Tibial artery (tissue), 4 donors: ENCODE results near the gene KCNJ1.

Experiments
- DNase-seq, 2 donors: peaks; one replicate each; pipeline ENCODE4 v3.0.0-alpha.2; 2019
- H3K27ac ChIP-seq, 2 donors: fragments of 200-600 bp; sonication (generic) in 1 of 2; 1 replicate in 1 of 2; 2 replicates in 1 of 2; pipeline ENCODE4 v1.5.1; 2018 to 2019; ENCODE audit warnings: mild to moderate bottlenecking in 1 of 2
- H3K27me3 ChIP-seq, 2 donors: fragments of 200-600 bp; sonication (generic) in 1 of 2; one replicate each; pipeline versions ENCODE4 v1.5.1 to v1.6.0; 2016 to 2019
- H3K36me3 ChIP-seq, 3 donors: fragments of 200-600 bp; sonication (generic) in 2 of 3; one replicate each; pipeline ENCODE4 v1.5.1; 2016 to 2019; ENCODE audit warnings: mild to moderate bottlenecking in 2 of 3
- H3K4me1 ChIP-seq, 4 donors: fragments of 200-600 bp; sonication (generic) in 2 of 4; 1 replicate in 3 of 4; 2 replicates in 1 of 4; pipeline ENCODE4 v1.5.1; 2016 to 2019
- H3K4me3 ChIP-seq, 2 donors: fragments of 200-600 bp; sonication (generic) in 1 of 2; 1 replicate in 1 of 2; 2 replicates in 1 of 2; pipeline ENCODE4 v1.5.1; 2018 to 2019; ENCODE audit warnings: mild to moderate bottlenecking in 2 of 2
- H3K9me3 ChIP-seq, 3 donors: fragments of 200-600 bp; sonication (generic) in 1 of 3; one replicate each; pipeline ENCODE4 v1.5.1; 2016 to 2019
- intact Hi-C: fragments of 100-400 bp; cut with DNase I; formaldehyde crosslinking; loops from one replicate; pipeline ENCODE4 v1.15.0; 2023; ENCODE audit warnings: low total_unique reads
- TF ChIP-seq, protein P1 (sequence below), 2 experiments: fragments of 200-600 bp in 1 of 2; fragments of 450-650 bp in 1 of 2; IDR thresholded peaks; one replicate each; pipeline ENCODE4 v1.5.1; 2017 to 2019; ENCODE audit warnings: antibody characterized with exemption in 2 of 2, mild to moderate bottlenecking in 1 of 2, moderate library complexity in 1 of 2

The KCNJ1 gene

DNA sequence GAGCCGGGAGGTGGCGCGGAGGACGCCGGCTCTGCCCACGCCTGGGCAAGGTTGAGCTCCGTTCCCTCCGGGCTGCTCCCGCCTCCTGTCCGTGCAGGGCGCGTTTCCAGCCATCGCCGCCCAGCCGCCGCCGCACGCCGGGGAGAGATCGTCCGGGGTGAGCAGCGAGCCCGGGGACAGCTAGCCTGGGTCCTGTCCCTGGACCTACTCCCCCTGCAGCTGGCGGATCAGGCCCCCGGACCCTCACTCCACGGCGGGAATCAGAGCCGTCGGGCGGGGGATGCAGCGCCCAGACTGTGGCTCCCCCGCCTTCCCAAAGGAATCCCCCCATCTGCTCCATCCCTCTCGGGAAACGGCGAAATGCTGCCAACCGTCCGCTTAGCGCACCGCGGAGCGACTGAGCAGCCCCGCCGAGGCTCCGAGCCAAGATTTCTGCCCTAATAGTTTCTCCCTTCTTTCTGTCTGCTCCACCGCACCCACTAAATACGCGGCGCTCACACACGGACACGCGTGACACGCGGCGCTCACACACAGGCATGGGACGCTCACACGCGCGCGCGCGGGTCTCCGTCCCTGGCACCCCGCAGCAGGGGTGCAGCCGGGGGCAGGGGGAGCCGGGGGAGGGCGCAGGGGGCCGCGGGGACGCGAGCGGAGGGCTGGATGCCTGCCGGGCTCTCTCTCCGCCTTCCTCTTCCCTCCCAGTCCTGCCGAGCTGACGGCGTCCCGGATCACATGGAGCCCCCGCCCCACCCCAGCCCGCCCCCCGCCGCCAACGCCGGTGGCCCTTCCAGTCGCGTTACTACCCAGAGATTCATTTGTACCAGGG, 23.7 kb upstream of the KCNJ1 start, which contains the start of gene KCNJ5:
Gene KCNJ5 (plus strand): TSS at position 814 of the 826 bp plus-strand sequence. CDS start 19,918 bp downstream, outside the sequence.
- Histone ChIP-seq H3K27me3 (peaks cover 0 to 3% of the 10 kb centered on the region in 2 donors), H3K36me3 (no peaks in the 10 kb centered on the region), H3K27ac (no peak within 1 kb of the TSS), H3K4me3 (peak within 1 kb of the TSS; percentile 48 to 61), H3K4me1 (peaks cover 0 to 26% (median 11%) of the 10 kb centered on the region in 4 donors), H3K9me3 (no peaks in the 10 kb centered on the region)
- no peak for DNase-seq
- TF ChIP-seq, protein P1, sequence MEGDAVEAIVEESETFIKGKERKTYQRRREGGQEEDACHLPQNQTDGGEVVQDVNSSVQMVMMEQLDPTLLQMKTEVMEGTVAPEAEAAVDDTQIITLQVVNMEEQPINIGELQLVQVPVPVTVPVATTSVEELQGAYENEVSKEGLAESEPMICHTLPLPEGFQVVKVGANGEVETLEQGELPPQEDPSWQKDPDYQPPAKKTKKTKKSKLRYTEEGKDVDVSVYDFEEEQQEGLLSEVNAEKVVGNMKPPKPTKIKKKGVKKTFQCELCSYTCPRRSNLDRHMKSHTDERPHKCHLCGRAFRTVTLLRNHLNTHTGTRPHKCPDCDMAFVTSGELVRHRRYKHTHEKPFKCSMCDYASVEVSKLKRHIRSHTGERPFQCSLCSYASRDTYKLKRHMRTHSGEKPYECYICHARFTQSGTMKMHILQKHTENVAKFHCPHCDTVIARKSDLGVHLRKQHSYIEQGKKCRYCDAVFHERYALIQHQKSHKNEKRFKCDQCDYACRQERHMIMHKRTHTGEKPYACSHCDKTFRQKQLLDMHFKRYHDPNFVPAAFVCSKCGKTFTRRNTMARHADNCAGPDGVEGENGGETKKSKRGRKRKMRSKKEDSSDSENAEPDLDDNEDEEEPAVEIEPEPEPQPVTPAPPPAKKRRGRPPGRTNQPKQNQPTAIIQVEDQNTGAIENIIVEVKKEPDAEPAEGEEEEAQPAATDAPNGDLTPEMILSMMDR (IDR thresholded peaks at IDR 0.05): no peak
- intact Hi-C loops: no loop called here

DNA sequence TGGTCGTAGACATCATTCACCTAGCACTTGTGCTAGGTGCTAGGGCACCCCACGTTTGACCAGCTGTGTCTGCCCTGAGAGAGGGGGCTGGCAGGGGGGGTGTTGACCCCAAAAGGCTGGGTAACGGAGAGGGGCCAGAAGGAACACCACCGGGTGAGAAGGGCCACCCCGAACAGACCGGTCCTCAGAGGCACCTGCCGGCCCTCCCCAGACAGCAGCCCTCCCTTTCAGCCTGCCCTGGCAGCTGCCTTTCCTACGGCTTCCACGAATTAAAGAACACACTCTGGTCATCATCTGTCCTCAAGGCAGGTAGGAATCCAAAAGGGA, 23.1 kb upstream of the KCNJ1 start:
- Histone ChIP-seq H3K4me3 (peak overlapping the region; percentile 48 to 61), H3K27ac (no peak overlapping the region), H3K4me1 (peaks cover 0 to 26% (median 11%) of the 10 kb centered on the region in 4 donors), H3K9me3 (no peaks in the 10 kb centered on the region), H3K36me3 (no peaks in the 10 kb centered on the region), H3K27me3 (peaks cover 0 to 3% of the 10 kb centered on the region in 2 donors)
- no peak for DNase-seq
- intact Hi-C loops: no loop called here
- TF ChIP-seq, protein P1 (IDR thresholded peaks at IDR 0.05): no peak

- no peaks in the 10 kb centered on the region for H3K36me3 ChIP-seq
- H3K27me3 ChIP-seq: peaks cover 0 to 3% of the 10 kb centered on the region in 2 donors
- no peak overlapping the region for H3K4me3 ChIP-seq
- H3K9me3 ChIP-seq: no peaks in the 10 kb centered on the region
- DNase-seq: no peak
- TF ChIP-seq, protein P1 (IDR thresholded peaks at IDR 0.05): no peak
- no peak overlapping the region for H3K27ac ChIP-seq
- peaks cover 0 to 26% (median 11%) of the 10 kb centered on the region in 4 donors for H3K4me1 ChIP-seq
- intact Hi-C loops: no loop called here
These were observed 22.6 kb upstream of the KCNJ1 start for GRCh38 chr11:128889657-128890213.

GRCh38 chr11:128888034-128888985, 21.2 kb upstream of the KCNJ1 start:
- TF ChIP-seq, protein P1 (IDR thresholded peaks at IDR 0.05): no peak
- no peaks in the 10 kb centered on the region for H3K36me3 ChIP-seq
- H3K4me1 ChIP-seq: peaks cover 0 to 21% (median 11%) of the 10 kb centered on the region in 4 donors
- H3K4me3 ChIP-seq: no peak overlapping the region
- DNase-seq: no peak
- H3K27ac ChIP-seq: no peak overlapping the region
- intact Hi-C loops: no loop called here
- no peaks in the 10 kb centered on the region for H3K9me3 ChIP-seq
- H3K27me3 ChIP-seq: peaks cover 0 to 7% of the 10 kb centered on the region in 2 donors

- H3K27me3 ChIP-seq: peaks cover 0 to 7% of the 10 kb centered on the region in 2 donors
- H3K36me3 ChIP-seq: no peaks in the 10 kb centered on the region
- H3K9me3 ChIP-seq: no peaks in the 10 kb centered on the region
- H3K4me1 ChIP-seq: peaks cover 0 to 16% (median 11%) of the 10 kb centered on the region in 4 donors
- H3K4me3 ChIP-seq: no peak overlapping the region
- no peak overlapping the region for H3K27ac ChIP-seq
- intact Hi-C loops: no loop called here
- no peak for DNase-seq
- TF ChIP-seq, protein P1 (IDR thresholded peaks at IDR 0.05): no peak
These were observed 19.5 kb upstream of the KCNJ1 start for GRCh38 chr11:128886406-128887124.
